Nephron (organoid): ENCODE measurements around the gene VRK2.

ENCODE experiments used
- H3K27ac Mint-ChIP-seq, 3 experiments: 2 replicates each; pipeline ENCODE4 v1.8.0; 2020; ENCODE audit warnings: mixed read lengths in 3 of 3, mild to moderate bottlenecking in 2 of 3, moderate library complexity in 1 of 3
- H3K27me3 Mint-ChIP-seq: 2 replicates; pipeline ENCODE4 v1.8.0; 2021; ENCODE audit warnings: low read depth, mild to moderate bottlenecking, moderate library complexity, mixed read lengths
- H3K36me3 Mint-ChIP-seq: 2 replicates; pipeline ENCODE4 v1.8.0; 2020; ENCODE audit warnings: low read depth, mixed read lengths
- H3K4me1 Mint-ChIP-seq: 2 replicates; pipeline ENCODE4 v1.8.0; 2020; ENCODE audit warnings: mixed read lengths
- H3K4me3 Mint-ChIP-seq, 3 experiments: 2 replicates each; pipeline ENCODE4 v1.8.0; 2020; ENCODE audit warnings: mild to moderate bottlenecking in 3 of 3, mixed read lengths in 3 of 3, moderate library complexity in 2 of 3
- H3K9me3 Mint-ChIP-seq: 2 replicates; pipeline ENCODE4 v1.8.0; 2020; ENCODE audit warnings: mixed read lengths
- CTCF ChIP-seq, 3 experiments: fragments of 200-600 bp; sonication (generic); IDR thresholded peaks; one replicate each; pipeline ENCODE4 v1.5.0; 2021; ENCODE audit warnings: antibody characterized with exemption in 3 of 3; ENCODE audit not compliant: unreplicated experiment in 3 of 3

The VRK2 gene

GRCh38 chr2:58046335-58046584 lies 346 bp upstream of the VRK2 start:
- TF ChIP-seq CTCF (IDR thresholded peaks at IDR 0.05; ENCODE audit: unreplicated experiment in 3 of 3), result no peak
- H3K27ac Mint-ChIP-seq, result peak overlapping the region; percentile 95 to 99 (median 97)
- peaks cover 4% of the 10 kb centered on the region for H3K36me3 Mint-ChIP-seq
- no peaks in the 10 kb centered on the region for H3K9me3 Mint-ChIP-seq
- H3K4me1 Mint-ChIP-seq, result peaks cover 14% of the 10 kb centered on the region
- H3K4me3 Mint-ChIP-seq, result peak overlapping the region; percentile 85 to 93 (median 92)
- no peaks in the 10 kb centered on the region for H3K27me3 Mint-ChIP-seq

GRCh38 chr2:58047373-58047935 lies 848 bp downstream of the VRK2 start:
- H3K4me1 Mint-ChIP-seq, result peaks cover 13% of the 10 kb centered on the region
- H3K27me3 Mint-ChIP-seq, result no peaks in the 10 kb centered on the region
- H3K27ac Mint-ChIP-seq, result peak overlapping the region; percentile 95 to 99 (median 97)
- no peaks in the 10 kb centered on the region for H3K9me3 Mint-ChIP-seq
- peak overlapping the region; percentile 85 to 93 (median 92) for H3K4me3 Mint-ChIP-seq
- H3K36me3 Mint-ChIP-seq, result peaks cover 8% of the 10 kb centered on the region
- TF ChIP-seq CTCF (IDR thresholded peaks at IDR 0.05; ENCODE audit: unreplicated experiment in 3 of 3), result no peak

- Mint-ChIP-seq H3K4me1 (peaks cover 10% of the 10 kb centered on the region), H3K27me3 (no peaks in the 10 kb centered on the region), H3K36me3 (peaks cover 8% of the 10 kb centered on the region), H3K9me3 (no peaks in the 10 kb centered on the region), H3K4me3 (peak overlapping the region; percentile 68 to 87 (median 81)), H3K27ac (peak overlapping the region in 2 of 3 experiments; percentile 36 to 95)
- TF ChIP-seq CTCF (IDR thresholded peaks at IDR 0.05; ENCODE audit: unreplicated experiment in 3 of 3), result no peak
Observed at GRCh38 chr2:58047961-58048360, 1.4 kb downstream of the VRK2 start.

- Mint-ChIP-seq H3K4me1 (no peaks in the 10 kb centered on the region), H3K4me3 (no peak overlapping the region), H3K36me3 (peaks cover 11% of the 10 kb centered on the region), H3K27ac (no peak overlapping the region), H3K27me3 (no peaks in the 10 kb centered on the region), H3K9me3 (no peaks in the 10 kb centered on the region)
- TF ChIP-seq CTCF (IDR thresholded peaks at IDR 0.05; ENCODE audit: unreplicated experiment in 3 of 3), result no peak
Observed at GRCh38 chr2:58051445-58051844, 4.8 kb downstream of the VRK2 start.

- Mint-ChIP-seq H3K27ac (no peak overlapping the region), H3K36me3 (peaks cover 11% of the 10 kb centered on the region), H3K27me3 (no peaks in the 10 kb centered on the region), H3K4me1 (peaks cover 5% of the 10 kb centered on the region), H3K9me3 (no peaks in the 10 kb centered on the region), H3K4me3 (no peak overlapping the region)
- TF ChIP-seq CTCF (IDR thresholded peaks at IDR 0.05; ENCODE audit: unreplicated experiment in 3 of 3), result no peak
Observed at GRCh38 chr2:58052978-58053377, 6.4 kb downstream of the VRK2 start.

GRCh38 chr2:58054264-58054663 lies 7.7 kb downstream of the VRK2 start:
- no peak for TF ChIP-seq CTCF (IDR thresholded peaks at IDR 0.05; ENCODE audit: unreplicated experiment in 3 of 3)
- peaks cover 5% of the 10 kb centered on the region for H3K4me1 Mint-ChIP-seq
- H3K27ac Mint-ChIP-seq, result no peak overlapping the region
- H3K27me3 Mint-ChIP-seq, result no peaks in the 10 kb centered on the region
- no peak overlapping the region for H3K4me3 Mint-ChIP-seq
- no peaks in the 10 kb centered on the region for H3K9me3 Mint-ChIP-seq
- H3K36me3 Mint-ChIP-seq, result peaks cover 10% of the 10 kb centered on the region
